HG03378 (cell line): ENCODE results near the gene TSGA10IP.
A peak's percentile ranks its signal among the peaks of the same experiment; 100 is the strongest.

Source experiments
- ATAC-seq: cut with Tn5 transposase; IDR thresholded peaks from one replicate; pipeline ENCODE4 v1.9.1; 2021; ENCODE audit warnings: mild to moderate bottlenecking, moderate library complexity; ENCODE audit not compliant: unreplicated experiment

The TSGA10IP gene

GRCh38 chr11:65917434-65918210, 27.7 kb upstream of the TSGA10IP start:
- no peak for ATAC-seq

GRCh38 chr11:65918211-65919140, 26.8 kb upstream of the TSGA10IP start, which contains the start of gene C11orf68:
Gene C11orf68 (minus strand): TSS chr11:65919062. CDS start chr11:65919031, 31 bp downstream.
- peak; percentile 24 for ATAC-seq

- peak; percentile 65 for ATAC-seq
Observed at GRCh38 chr11:65919141-65919572, 26.1 kb upstream of the TSGA10IP start, which contains the start of gene DRAP1. Gene DRAP1 (plus strand): TSS chr11:65919426. CDS start chr11:65919502, 76 bp downstream.

- ATAC-seq = peak; percentile 40
Observed at GRCh38 chr11:65919573-65920371, 25.5 kb upstream of the TSGA10IP start.

- no peak for ATAC-seq
Observed at GRCh38 chr11:65920372-65920802, 24.9 kb upstream of the TSGA10IP start.

GRCh38 chr11:65921033-65921555, 24.2 kb upstream of the TSGA10IP start:
- ATAC-seq = no peak

GRCh38 chr11:65921876-65922275, 23.4 kb upstream of the TSGA10IP start:
- ATAC-seq = no peak

GRCh38 chr11:65922565-65922964, 22.7 kb upstream of the TSGA10IP start:
- ATAC-seq = no peak

GRCh38 chr11:65925397-65925796, 19.9 kb upstream of the TSGA10IP start:
- no peak for ATAC-seq

GRCh38 chr11:65927904-65928397, 17.3 kb upstream of the TSGA10IP start:
- peak; percentile 58 for ATAC-seq

GRCh38 chr11:65928667-65929066, 16.6 kb upstream of the TSGA10IP start:
- no peak for ATAC-seq

GRCh38 chr11:65931773-65932557, 13.3 kb upstream of the TSGA10IP start:
- no peak for ATAC-seq

GRCh38 chr11:65932558-65932919, 12.7 kb upstream of the TSGA10IP start:
- ATAC-seq = no peak

GRCh38 chr11:65934014-65934413, 11.3 kb upstream of the TSGA10IP start:
- ATAC-seq = no peak

- no peak for ATAC-seq
Observed at GRCh38 chr11:65937766-65938165, 7.5 kb upstream of the TSGA10IP start.

- ATAC-seq = no peak
Observed at GRCh38 chr11:65941720-65942310, 3.5 kb upstream of the TSGA10IP start.

- ATAC-seq = no peak
Observed at GRCh38 chr11:65942531-65942930, 2.7 kb upstream of the TSGA10IP start.

GRCh38 chr11:65944191-65944590, 1.1 kb upstream of the TSGA10IP start:
- no peak for ATAC-seq

- no peak for ATAC-seq
Observed at GRCh38 chr11:65944767-65945166, 513 bp upstream of the TSGA10IP start.
